ENCODE results near the gene KCNJ14. TPM values are rescaled to one million over a fixed set of nuclear protein-coding genes. Genes with fewer than 3 reads are reported as not detected.

Gene KCNJ14
- total and polyA plus RNA-seq, 2 of the 4 experiments (the other 2 are of a cell fraction): 0.18 to 0.39 TPM

GRCh38 chr19:48492925-48493717 is 37.7 kb downstream of the KCNJ14 start:
- POLR2A ChIA-PET (ENCODE audit: unreplicated experiment): no interaction called here
- H3K56ac ChIP-seq (ENCODE audit: extremely low read depth, insufficient read depth, low read length): no peak overlapping the region

More at GRCh38 chr19:48492925-48493717, 37.7 kb downstream of the KCNJ14 start:
- 0 out of 2 replicates have a peak overlapping the region, but pooled peaks have one; percentile 39 for H3K23ac ChIP-seq (ENCODE audit: low read depth, low read length)
- H2AK9ac ChIP-seq (replicated peaks; ENCODE audit: low read depth, low read length, poor library complexity): peak overlapping the region; percentile 84
- H3K79me1 ChIP-seq (ENCODE audit: low read depth in 1 of 2, low read length in 2 of 2): peaks cover 0 to 12% of the 10 kb centered on the region in 2 experiments; a peak in 1 of 4 replicates
- no peak overlapping the region for H2BK120ac ChIP-seq (ENCODE audit: low read depth, low read length)
- H4K5ac ChIP-seq (ENCODE audit: low read depth, low read length): peak overlapping the region; percentile 96
- H2AK5ac ChIP-seq (ENCODE audit: low read depth, low read length): 0 out of 2 replicates have a peak overlapping the region, but pooled peaks have one; percentile 80
- H3K9me3 ChIP-seq (ENCODE audit: control insufficient read depth, insufficient read depth, low read length): no peaks in the 10 kb centered on the region
- in situ Hi-C loops (cut with MboI; ENCODE audit: low sequenced_read_pairs) (no loop called here), dilution Hi-C loops (cut with HindIII; ENCODE audit: low sequenced_read_pairs, unreplicated experiment) (no loop called here), intact Hi-C loops (cut with micrococcal nuclease) (no loop called here)
- H2BK15ac ChIP-seq (ENCODE audit: low read depth, low read length): no peak overlapping the region
- H3K4me3 ChIP-seq (ENCODE audit: insufficient read depth, low read depth, low read length): peak overlapping the region; percentile 87
- H2AFZ ChIP-seq (replicated peaks; ENCODE audit: low read length, poor library complexity): peak overlapping the region; percentile 98
- peak overlapping the region; percentile 79; the same call in 1 of the 2 replicates for H3K18ac ChIP-seq (ENCODE audit: low read depth, low read length)
- H3K14ac ChIP-seq (replicated peaks; ENCODE audit: low read depth, low read length): peak overlapping the region; percentile 77
- H3K27ac ChIP-seq (ENCODE audit: insufficient read depth, low read length): peak overlapping the region; percentile 89
- peak; percentile 87; the same call in 1 of the 2 replicates for TF ChIP-seq MAZ (IDR thresholded peaks at IDR 0.05; ENCODE audit: borderline replicate concordance, low read depth, low read length)
- no peak for TF ChIP-seq USF2 (IDR thresholded peaks at IDR 0.05; ENCODE audit: low read depth, low read length)
- H4K91ac ChIP-seq (ENCODE audit: insufficient read depth, low read depth, low read length): peak overlapping the region; percentile 81; the same call in 1 of the 2 replicates
- DNase-seq: peak; percentile 94
- no peak overlapping the region for H2BK20ac ChIP-seq (ENCODE audit: low read depth, low read length)
- H4K8ac ChIP-seq (ENCODE audit: low read depth in 2 of 2, low read length in 2 of 2): peak overlapping the region; percentile 79 to 92; a peak in 3 of 4 replicates
- peak overlapping the region; percentile 95 for H3K4me2 ChIP-seq (ENCODE audit: low read depth, low read length)
- H3K27me3 ChIP-seq (ENCODE audit: control insufficient read depth, insufficient read depth, low read length): peaks cover 12% of the 10 kb centered on the region
- no TSS peak for BruUV-seq (replicated peaks)
- H3K9ac ChIP-seq (ENCODE audit: low read depth, low read length): peak overlapping the region; percentile 97
- H3K4me1 ChIP-seq (ENCODE audit: control insufficient read depth, insufficient read depth, low read length): peaks cover 4% of the 10 kb centered on the region
- ATAC-seq (ENCODE audit: low read depth): peak; percentile 84
- 3% methylated on average over 18 of the region's 47 CpGs; no CpG with 5 or more reads in 1 of the 2 experiments for WGBS, 2 experiments (ENCODE audit: extremely low coverage in 2 of 2, insufficient read length in 1 of 2)
- H3K9me1 ChIP-seq (ENCODE audit: insufficient read depth, low read length): peaks cover 8% of the 10 kb centered on the region
- peak overlapping the region; percentile 71 for H2BK5ac ChIP-seq (ENCODE audit: low read depth, low read length, poor library complexity, severe bottlenecking)
- no peaks in the 10 kb centered on the region for H3K36me3 ChIP-seq (ENCODE audit: control insufficient read depth, insufficient read depth, low read length)
- H4K20me1 ChIP-seq (ENCODE audit: insufficient read depth, low read length): no peaks in the 10 kb centered on the region
- H3K4ac ChIP-seq (ENCODE audit: low read depth, low read length): peak overlapping the region; percentile 73
- CTCF ChIA-PET: interaction anchor here (0.5 to 1.5 kb wide), 2 partner anchors 82 to 91 kb away, joined by 5 to 7 read pairs; no protein-coding TSS in a partner anchor

Data from IMR-90 (cell line).